SK-N-SH (cell line): ENCODE measurements around the gene GRIN2A. TPM values are rescaled to one million over a fixed set of nuclear protein-coding genes. Genes with fewer than 3 reads are reported as not detected.

Source experiments
- CTCF ChIA-PET: fragments of 300-600, 350-600 bp; formaldehyde crosslinking; extraction: SDS; loops from one replicate; lab custom pipeline; 2021; lab: Yijun Ruan, JAX
- POLR2A ChIA-PET: fragments of 350-600 bp; sonication (Branson Sonifier 250); formaldehyde crosslinking; extraction: SDS; loops from one replicate; lab custom pipeline; 2020; ENCODE audit warnings: antibody characterized with exemption, inconsistent platforms; lab: Yijun Ruan, JAX
- DNase-seq: peaks from one replicate; pipeline ENCODE4 v3.0.0; 2012
- H2AFZ ChIP-seq: fragments of 200-600 bp; sonication (generic); 2 replicates; pipeline ENCODE4 v1.8.1; 2016; ENCODE audit warnings: antibody characterized with exemption, mild to moderate bottlenecking, low read depth
- H3F3A ChIP-seq: fragments of 200-600 bp; sonication (generic); replicated peaks from 2 replicates; pipeline ENCODE3; 2016; ENCODE audit warnings: antibody characterized with exemption, mild to moderate bottlenecking; ENCODE audit not compliant: insufficient read depth
- H3K27ac ChIP-seq, 2 experiments: fragments of 200-500 bp in 1 of 2; fragments of 200-600 bp in 1 of 2; sonication (Bioruptor generic) in 1 of 2; sonication (generic), shearing (Covaris generic) in 1 of 2; 2 replicates each; pipeline versions ENCODE4 v1.5.1 to v1.6.1; 2014 to 2016; ENCODE audit warnings: low read depth in 2 of 2, inconsistent platforms in 1 of 2, low read length in 1 of 2, mild to moderate bottlenecking in 1 of 2, mixed read lengths in 1 of 2
- H3K27me3 ChIP-seq: fragments of 200-600 bp; sonication (generic), shearing (Covaris generic); 2 replicates; pipeline ENCODE4 v1.6.1; 2016; ENCODE audit warnings: mixed run types; ENCODE audit not compliant: insufficient read depth
- H3K36me3 ChIP-seq, 2 experiments: fragments of 200-500 bp in 1 of 2; fragments of 200-600 bp in 1 of 2; sonication (Bioruptor generic) in 1 of 2; sonication (generic) in 1 of 2; replicated peaks in 1 of 2; 2 replicates each; pipeline versions ENCODE3 to v1.5.1; 2014 to 2016; ENCODE audit warnings: low read length in 1 of 2, mild to moderate bottlenecking in 1 of 2; ENCODE audit not compliant: insufficient read depth in 2 of 2, control insufficient read depth in 1 of 2
- H3K4me1 ChIP-seq, 2 experiments: fragments of 200-500 bp in 1 of 2; fragments of 200-600 bp in 1 of 2; sonication (Bioruptor generic) in 1 of 2; sonication (generic), shearing (Covaris generic) in 1 of 2; 2 replicates each; pipeline versions ENCODE4 v1.5.1 to v1.6.1; 2014 to 2016; ENCODE audit warnings: low read depth in 1 of 2, low read length in 1 of 2, mixed run types in 1 of 2; ENCODE audit not compliant: insufficient read depth in 2 of 2, control insufficient read depth in 1 of 2
- H3K4me2 ChIP-seq: fragments of 200-600 bp; sonication (generic), shearing (Covaris generic); 2 replicates; pipeline ENCODE4 v1.6.1; 2017; ENCODE audit warnings: mixed run types
- H3K4me3 ChIP-seq, 2 experiments: fragments of 200-500 bp in 1 of 2; fragments of 200-600 bp in 1 of 2; sonication (Bioruptor generic) in 1 of 2; sonication (generic), shearing (Covaris generic) in 1 of 2; 2 replicates each; pipeline versions ENCODE4 v1.5.1 to v1.8.1; 2014 to 2016; ENCODE audit warnings: low read depth in 2 of 2, inconsistent platforms in 1 of 2, low read length in 1 of 2, mild to moderate bottlenecking in 1 of 2, mixed read lengths in 1 of 2, moderate library complexity in 1 of 2
- H3K79me2 ChIP-seq: fragments of 200-600 bp; sonication (generic); 2 replicates; pipeline ENCODE4 v1.8.1; 2017; ENCODE audit warnings: mild to moderate bottlenecking; ENCODE audit not compliant: insufficient read depth
- H3K9ac ChIP-seq: fragments of 200-600 bp; sonication (generic); 2 replicates; pipeline ENCODE4 v1.6.1; 2017; ENCODE audit warnings: mixed run types
- H3K9me2 ChIP-seq: fragments of 200-600 bp; sonication (generic); 2 replicates; pipeline ENCODE4 v1.6.1; 2017; ENCODE audit warnings: mixed run types
- H3K9me3 ChIP-seq: fragments of 200-600 bp; sonication (generic); 2 replicates; pipeline ENCODE4 v1.6.1; 2017; ENCODE audit warnings: mixed run types, mild to moderate bottlenecking, moderate library complexity
- H4K20me1 ChIP-seq: fragments of 200-600 bp; sonication (generic); 2 replicates; pipeline ENCODE4 v1.6.1; 2017; ENCODE audit warnings: mild to moderate bottlenecking, mixed run types; ENCODE audit not compliant: insufficient read depth
- ELF1 ChIP-seq: IDR thresholded peaks from 2 replicates; pipeline ENCODE4 v1.4.0; 2012
- EP300 ChIP-seq, 2 experiments: IDR thresholded peaks; 2 replicates each; pipeline versions ENCODE4 v1.4.0 to v1.6.1; 2012; ENCODE audit warnings: borderline replicate concordance in 1 of 2, low read depth in 1 of 2, low read length in 1 of 2
- EZH2phosphoT487 ChIP-seq: fragments of 200-600 bp; sonication (generic); IDR thresholded peaks from 2 replicates; pipeline ENCODE4 v1.6.1; 2017; ENCODE audit warnings: low read depth, mixed run types, mild to moderate bottlenecking, antibody characterized with exemption, moderate library complexity, borderline replicate concordance
- FOSL2 ChIP-seq: IDR thresholded peaks from 2 replicates; pipeline ENCODE4 v1.4.0; 2012; ENCODE audit warnings: low read depth, mild to moderate bottlenecking, moderate library complexity, borderline replicate concordance
- FOXM1 ChIP-seq: IDR thresholded peaks from 2 replicates; pipeline ENCODE4 v1.4.0; 2012; ENCODE audit warnings: low read depth, mild to moderate bottlenecking
- GABPA ChIP-seq: IDR thresholded peaks from 2 replicates; pipeline ENCODE4 v1.4.0; 2012; ENCODE audit warnings: low read depth, mild to moderate bottlenecking
- JUND ChIP-seq: IDR thresholded peaks from 2 replicates; pipeline ENCODE4 v1.4.0; 2012
- NFIC ChIP-seq: IDR thresholded peaks from 2 replicates; pipeline ENCODE4 v1.4.0; 2012; ENCODE audit warnings: borderline replicate concordance
- RAD21 ChIP-seq: IDR thresholded peaks from 2 replicates; pipeline ENCODE4 v1.6.1; 2012; ENCODE audit warnings: mild to moderate bottlenecking, low read length
- RFX5 ChIP-seq: IDR thresholded peaks from 2 replicates; pipeline ENCODE4 v1.6.1; 2012; ENCODE audit warnings: mild to moderate bottlenecking, improper control_type of control experiment, low read length
- SMC3 ChIP-seq: IDR thresholded peaks from 2 replicates; pipeline ENCODE4 v1.6.1; 2012; ENCODE audit warnings: low read depth, low read length, improper control_type of control experiment
- USF2 ChIP-seq: fragments of 150-350 bp; IDR thresholded peaks from 2 replicates; pipeline ENCODE4 v1.6.1; 2017; ENCODE audit warnings: antibody characterized with exemption, low read length, low read depth, borderline replicate concordance
- WGBS: methylation state at CpG from one replicate; pipeline ENCODE4 v1.1.6; 2017; ENCODE audit warnings: low lambda C conversion rate; 5-methylcytosine and 5-hydroxymethylcytosine counted together
- polyA plus RNA-seq, 3 experiments: library from polyadenylated mRNA; depleted of rRNA; stranded (reverse); fragments of >200 nt; gene quantifications; 2 replicates each; pipeline ENCODE4 v1.2.3, GENCODE V29; 2012
- TF ChIP-seq, protein P1 (sequence below): IDR thresholded peaks from 2 replicates; pipeline ENCODE4; 2012
- TF ChIP-seq, protein P2 (sequence below): IDR thresholded peaks from 2 replicates; pipeline ENCODE4 v1.4.0; 2012; ENCODE audit warnings: low read depth, borderline replicate concordance

GRIN2A gene
- polyA plus RNA-seq, 1 of the 3 experiments (the other 2 are of a cell fraction): not detected

DNA sequence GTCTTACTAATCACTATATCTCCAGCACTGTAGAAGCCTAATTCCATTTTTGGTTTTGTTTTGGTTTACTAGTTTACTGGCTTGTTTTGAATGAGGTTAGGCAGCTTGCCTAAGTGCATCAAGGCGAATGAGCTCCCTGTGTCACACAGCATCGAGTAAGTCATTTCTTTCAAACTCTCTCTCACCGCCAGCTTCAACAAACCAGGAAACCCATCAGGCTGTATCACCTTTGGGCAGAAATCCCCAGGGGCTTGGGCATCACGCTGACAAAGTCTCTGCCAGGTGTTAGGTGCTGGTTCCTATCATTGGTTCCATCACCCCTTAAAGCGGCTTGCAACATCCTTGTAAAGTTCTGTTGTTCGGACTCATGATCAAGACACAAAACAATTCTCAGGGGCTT lies 226.6 kb downstream of the GRIN2A start:
- no peak overlapping the region for H2AFZ ChIP-seq
- no peaks in the 10 kb centered on the region for H3F3A ChIP-seq
- no peaks in the 10 kb centered on the region for H3K9me2 ChIP-seq
- no peak overlapping the region for H3K4me2 ChIP-seq
- ChIA-PET POLR2A (no interaction called here), CTCF (no interaction called here)
- TF ChIP-seq JUND (no peak), ELF1 (no peak), FOSL2 (no peak)
- no peaks in the 10 kb centered on the region for H3K36me3 ChIP-seq
- no peaks in the 10 kb centered on the region for H3K27me3 ChIP-seq
- H3K9me3 ChIP-seq: no peaks in the 10 kb centered on the region
- 19% methylated on average over 6 of the region's 6 CpGs for WGBS
- H3K9ac ChIP-seq: no peak overlapping the region
- no peak overlapping the region for H3K27ac ChIP-seq
- DNase-seq: no peak
- no peaks in the 10 kb centered on the region for H3K79me2 ChIP-seq
- no peaks in the 10 kb centered on the region for H3K4me1 ChIP-seq
- H3K4me3 ChIP-seq: no peak overlapping the region
- H4K20me1 ChIP-seq: no peaks in the 10 kb centered on the region

DNA sequence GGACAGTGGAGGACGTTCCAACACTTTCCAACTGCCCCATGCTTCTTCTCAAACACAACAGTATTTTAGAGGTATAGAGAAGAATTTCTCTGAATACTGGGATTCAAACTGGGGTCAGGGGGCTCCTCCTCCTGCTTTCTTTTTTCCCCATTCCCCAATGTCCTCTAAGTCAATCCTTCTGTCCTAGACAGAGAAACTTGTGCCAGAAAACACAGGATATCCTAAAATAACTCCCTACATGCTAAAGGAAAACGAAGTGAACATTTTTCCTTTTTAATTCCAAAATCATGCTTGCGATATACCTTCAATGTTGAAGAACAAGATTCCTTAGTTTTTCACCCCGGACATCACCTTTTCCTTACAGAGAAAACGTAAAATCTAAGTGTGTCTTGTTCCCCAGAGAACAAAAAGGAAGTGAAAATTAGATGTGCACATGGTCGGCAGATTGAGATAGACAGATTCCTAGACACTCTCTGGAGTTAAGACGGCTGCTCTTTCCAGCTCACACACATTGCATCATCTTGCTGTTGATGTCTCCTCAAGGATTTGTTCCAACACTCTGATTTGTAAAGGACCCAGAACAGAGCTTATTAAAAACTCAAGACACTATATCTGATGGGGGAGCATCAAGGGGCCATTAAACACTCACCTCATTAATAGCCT lies 228.2 kb downstream of the GRIN2A start:
- Histone ChIP-seq H4K20me1 (no peaks in the 10 kb centered on the region), H3K9ac (no peak overlapping the region), H3K4me1 (no peaks in the 10 kb centered on the region), H3K4me3 (no peak overlapping the region), H3K36me3 (no peaks in the 10 kb centered on the region), H3K4me2 (no peak overlapping the region), H3K9me2 (no peaks in the 10 kb centered on the region), H3K27ac (no peak overlapping the region), H2AFZ (no peak overlapping the region), H3K27me3 (no peaks in the 10 kb centered on the region), H3K79me2 (no peaks in the 10 kb centered on the region), H3K9me3 (no peaks in the 10 kb centered on the region), H3F3A (no peaks in the 10 kb centered on the region)
- POLR2A ChIA-PET: no interaction called here
- TF ChIP-seq SMC3: no peak
- no peak for TF ChIP-seq ELF1
- no peak for TF ChIP-seq FOXM1
- TF ChIP-seq, protein P1, sequence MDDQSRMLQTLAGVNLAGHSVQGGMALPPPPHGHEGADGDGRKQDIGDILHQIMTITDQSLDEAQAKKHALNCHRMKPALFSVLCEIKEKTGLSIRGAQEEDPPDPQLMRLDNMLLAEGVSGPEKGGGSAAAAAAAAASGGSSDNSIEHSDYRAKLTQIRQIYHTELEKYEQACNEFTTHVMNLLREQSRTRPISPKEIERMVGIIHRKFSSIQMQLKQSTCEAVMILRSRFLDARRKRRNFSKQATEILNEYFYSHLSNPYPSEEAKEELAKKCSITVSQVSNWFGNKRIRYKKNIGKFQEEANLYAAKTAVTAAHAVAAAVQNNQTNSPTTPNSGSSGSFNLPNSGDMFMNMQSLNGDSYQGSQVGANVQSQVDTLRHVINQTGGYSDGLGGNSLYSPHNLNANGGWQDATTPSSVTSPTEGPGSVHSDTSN: no peak
- no peak for TF ChIP-seq EP300 (IDR thresholded peaks at IDR 0.05; ENCODE audit: borderline replicate concordance in 1 of 2, low read depth in 1 of 2, low read length in 1 of 2)
- TF ChIP-seq EZH2phosphoT487: no peak
- TF ChIP-seq RFX5: no peak
- TF ChIP-seq GABPA: no peak
- TF ChIP-seq RAD21: no peak
- TF ChIP-seq NFIC: no peak
- TF ChIP-seq, protein P2, sequence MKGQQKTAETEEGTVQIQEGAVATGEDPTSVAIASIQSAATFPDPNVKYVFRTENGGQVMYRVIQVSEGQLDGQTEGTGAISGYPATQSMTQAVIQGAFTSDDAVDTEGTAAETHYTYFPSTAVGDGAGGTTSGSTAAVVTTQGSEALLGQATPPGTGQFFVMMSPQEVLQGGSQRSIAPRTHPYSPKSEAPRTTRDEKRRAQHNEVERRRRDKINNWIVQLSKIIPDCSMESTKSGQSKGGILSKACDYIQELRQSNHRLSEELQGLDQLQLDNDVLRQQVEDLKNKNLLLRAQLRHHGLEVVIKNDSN: no peak
- TF ChIP-seq USF2: no peak
- DNase-seq: no peak
- CTCF ChIA-PET: no interaction called here
- WGBS: 13% methylated on average over 7 of the region's 7 CpGs
